Suppressor macrophage treated with lipopolysaccharide for 4 hours (primary cell): Measurements from ENCODE around the gene CELF6.

Experiments used
- DNase-seq: peaks from one replicate; pipeline ENCODE4 v3.0.0-alpha.2; 2020

CELF6 gene

DNA sequence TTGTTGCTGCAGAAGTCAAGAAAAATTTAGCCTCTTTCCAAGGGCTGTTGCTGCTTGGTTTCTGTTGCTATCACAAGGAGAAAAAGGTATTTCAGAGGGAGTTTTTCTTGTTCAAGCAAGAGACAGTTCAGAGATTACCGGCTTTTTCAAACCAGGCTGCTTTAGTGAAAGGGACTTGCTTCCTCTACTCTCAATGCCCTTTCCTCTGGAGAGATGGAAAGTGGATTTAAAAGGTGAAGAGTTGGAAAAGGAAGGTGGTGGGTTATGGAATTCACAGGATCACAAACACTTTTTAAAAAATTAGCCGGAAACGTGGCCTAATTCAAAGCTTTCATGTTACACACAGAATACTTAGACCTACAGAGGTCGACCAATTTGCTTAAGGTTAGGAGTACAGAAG is 48.7 kb downstream of the CELF6 start:
- DNase-seq = no peak

DNA sequence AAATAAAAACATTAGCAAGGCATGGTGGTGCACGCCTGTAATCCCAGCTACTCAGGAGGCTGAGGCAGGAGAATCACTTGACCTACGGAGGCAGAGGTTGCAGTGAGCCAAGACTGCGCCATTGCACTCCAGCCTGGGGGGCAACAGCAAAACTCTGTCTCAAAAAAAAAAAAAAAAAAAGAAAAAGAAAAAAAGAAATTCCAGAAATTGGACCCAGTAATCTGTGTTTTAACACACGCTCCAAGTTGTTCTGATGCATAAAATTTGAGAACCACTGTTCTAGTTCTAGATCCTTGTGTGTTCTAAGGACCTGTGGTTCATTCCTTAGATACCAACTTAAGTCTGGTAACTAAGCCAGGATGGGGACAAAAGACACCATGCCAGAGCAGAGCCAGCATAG is 50.2 kb downstream of the CELF6 start:
- DNase-seq = no peak

DNA sequence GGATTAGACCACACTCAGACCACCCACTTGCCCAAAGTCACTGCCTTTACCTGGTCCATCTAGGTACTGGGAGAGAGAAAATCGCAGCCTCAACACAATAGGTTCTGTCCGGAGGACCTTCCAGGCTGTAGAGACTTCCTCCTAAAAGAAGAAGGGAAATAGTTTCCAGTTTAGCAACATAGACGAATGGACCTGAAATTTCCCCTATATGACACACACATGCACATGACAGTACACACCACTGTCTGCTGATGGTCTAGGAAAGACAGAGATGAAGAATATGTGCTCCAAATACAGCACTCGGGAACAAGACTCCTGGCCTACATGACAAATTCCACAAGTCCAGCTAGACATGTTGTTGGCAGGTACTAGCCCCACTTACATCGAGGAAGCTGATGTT is 54.9 kb downstream of the CELF6 start:
- peak; percentile 47 for DNase-seq

DNA sequence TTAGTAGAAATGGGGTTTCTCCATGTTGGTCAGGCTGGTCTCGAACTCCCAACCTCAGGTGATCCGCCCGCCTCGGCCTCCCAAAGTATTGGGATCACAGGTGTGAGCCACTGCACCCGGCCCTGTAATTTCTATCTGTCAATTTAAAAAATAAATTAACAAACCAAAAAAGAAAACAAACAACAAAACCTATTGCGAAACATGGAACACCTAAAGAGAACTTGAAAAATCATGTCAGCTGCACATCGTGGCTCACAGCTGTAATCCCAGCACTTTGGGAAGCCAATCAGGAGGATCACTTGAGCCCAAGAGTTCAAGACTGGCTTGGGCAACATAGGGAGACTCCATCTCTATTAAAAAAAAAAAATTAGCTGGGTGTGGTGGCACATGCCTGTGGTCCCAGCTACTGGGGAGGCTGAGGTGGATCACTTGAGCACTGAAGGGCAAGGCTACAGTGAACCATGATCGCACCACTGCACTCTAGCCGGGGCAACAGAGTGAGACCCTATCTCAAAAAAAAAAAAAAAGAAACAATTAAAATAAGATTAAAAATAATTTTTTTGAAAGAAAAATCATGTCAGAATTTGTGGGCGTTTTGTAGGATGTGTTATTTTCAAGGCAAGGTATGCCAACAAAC is 67.2 kb downstream of the CELF6 start:
- DNase-seq = no peak

DNA sequence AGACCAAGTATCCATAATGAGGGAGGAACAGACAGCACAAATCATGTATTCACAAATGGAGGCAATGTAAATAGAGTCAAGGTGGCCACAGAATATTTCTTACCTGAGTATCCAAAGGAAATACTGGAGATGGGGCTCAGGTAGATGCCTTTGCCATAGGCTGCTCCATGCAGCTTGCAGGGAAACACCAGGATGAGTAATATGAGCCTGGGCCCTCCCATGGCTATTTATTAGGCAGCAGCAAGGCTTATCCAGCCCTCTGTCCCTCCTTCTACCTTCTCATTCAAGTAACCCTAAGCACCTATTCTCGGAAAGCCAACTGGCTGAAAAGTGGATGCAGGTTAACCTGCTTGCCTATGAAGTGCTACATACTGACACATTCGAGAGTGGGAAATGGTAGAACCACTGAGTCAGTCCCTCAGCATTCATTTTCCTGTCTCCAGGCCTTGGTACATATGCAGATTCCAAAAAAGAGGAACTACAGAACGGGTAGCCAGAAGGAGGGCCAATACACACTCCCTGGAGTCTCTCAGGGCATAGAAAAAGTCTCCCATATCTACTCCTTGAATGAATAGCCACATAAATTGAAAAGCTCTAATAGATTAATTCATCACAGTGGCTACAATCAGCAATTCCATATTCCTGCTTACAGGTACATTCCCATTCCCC is 70.7 kb downstream of the CELF6 start:
- peak; percentile 52 for DNase-seq

DNA sequence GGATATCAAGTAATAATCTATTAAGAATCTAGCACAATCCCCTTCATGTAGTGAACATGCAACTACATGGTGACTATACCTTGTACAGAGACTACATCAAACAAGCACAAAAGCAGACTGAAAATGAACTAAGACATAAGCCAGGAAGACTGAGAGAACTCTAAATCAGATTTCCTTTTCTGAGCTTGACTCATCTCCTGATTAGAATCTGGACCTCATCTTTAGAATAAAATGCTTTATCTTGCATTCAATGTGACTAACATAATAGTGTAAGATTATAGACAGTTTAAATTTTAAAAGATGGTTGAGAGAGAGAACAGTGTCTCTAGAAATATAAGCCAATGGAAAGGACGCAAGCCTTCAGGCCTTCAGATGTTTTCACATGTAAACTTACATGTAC is 71.4 kb downstream of the CELF6 start:
- no peak for DNase-seq

DNA sequence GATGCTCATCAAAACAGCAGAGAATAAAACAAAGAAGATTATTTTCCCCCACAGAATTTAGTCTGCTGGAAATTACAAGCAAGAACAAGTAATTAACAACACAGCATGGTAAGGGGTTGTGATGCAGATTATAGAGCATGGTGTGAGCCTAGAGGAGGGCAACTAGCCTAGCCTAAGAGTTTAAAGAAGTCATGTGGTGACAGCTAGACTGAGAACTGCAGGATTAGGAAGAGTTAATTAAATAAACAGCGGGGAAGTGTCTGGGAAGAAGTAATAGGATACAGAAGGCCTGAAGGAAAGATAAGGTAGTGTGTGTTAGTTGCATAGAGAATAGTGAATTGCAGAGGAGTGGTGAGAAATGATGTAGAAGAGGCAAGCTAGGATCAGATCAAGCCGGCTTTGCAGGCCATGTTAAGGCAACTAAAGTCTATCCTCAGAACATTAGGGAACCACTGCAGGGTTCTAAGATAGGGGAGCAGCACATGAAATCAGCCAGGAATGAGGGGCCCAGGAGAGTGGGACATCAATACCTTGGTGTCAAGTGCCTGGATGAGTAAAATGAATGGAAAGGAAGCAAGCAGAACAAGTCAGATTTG is 77.1 kb downstream of the CELF6 start:
- DNase-seq = no peak

DNA sequence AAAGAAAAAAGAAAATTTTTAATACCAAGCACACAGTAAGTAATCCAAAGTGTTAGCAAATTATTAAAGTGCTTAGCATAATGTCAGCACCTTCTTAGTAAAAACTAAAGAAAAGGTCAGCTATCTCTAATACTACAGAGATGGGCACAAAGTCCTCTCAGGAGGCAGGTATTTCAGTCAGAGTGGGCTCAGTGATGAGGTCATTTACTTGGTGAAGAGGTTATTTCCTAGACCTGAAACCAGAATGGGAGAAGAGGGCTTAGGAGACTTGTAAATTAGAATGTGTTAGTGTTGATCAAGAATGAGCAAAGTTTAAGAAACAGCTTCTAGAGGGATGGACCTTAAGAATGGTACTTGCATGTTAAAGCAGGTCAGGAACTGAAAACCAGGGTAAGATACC is 80.3 kb downstream of the CELF6 start:
- DNase-seq = no peak

DNA sequence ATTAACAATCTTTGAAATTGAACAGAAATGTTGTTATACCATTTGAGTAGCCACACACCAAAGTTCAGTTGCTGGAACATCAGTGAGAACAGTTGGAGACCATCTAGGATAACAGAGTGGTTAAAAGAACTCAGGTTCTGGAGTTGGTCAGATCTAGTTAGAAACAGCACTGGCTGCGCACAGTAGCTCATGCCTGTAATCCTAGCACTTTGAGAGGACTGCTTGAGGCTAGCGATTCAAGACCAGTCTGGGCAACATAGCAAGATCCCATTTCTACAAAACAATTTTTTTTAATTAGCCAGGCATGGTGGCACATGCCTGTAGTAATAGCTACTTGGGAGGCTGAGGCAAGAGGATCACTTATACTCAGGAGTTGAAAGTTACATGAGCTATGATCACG is 81.4 kb downstream of the CELF6 start:
- no peak for DNase-seq

DNA sequence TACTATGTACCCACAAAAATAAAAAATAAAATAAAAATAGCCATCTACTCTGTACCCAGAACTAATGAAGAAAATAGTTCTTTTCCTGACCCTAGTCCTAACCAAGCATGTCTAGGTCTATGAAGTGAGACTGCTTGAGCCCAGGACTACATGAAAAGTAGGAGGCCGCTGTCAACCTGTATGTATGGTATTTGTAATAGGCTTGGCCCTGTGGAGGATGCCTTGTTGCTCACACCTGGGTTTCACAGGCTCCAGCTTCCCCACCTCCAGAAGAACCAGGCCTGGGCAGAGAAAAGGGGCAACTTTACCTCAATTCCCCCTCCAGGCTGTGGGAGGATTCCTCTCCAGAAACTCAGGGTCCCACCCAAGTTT is 82.1 kb downstream of the CELF6 start:
- no peak for DNase-seq

DNA sequence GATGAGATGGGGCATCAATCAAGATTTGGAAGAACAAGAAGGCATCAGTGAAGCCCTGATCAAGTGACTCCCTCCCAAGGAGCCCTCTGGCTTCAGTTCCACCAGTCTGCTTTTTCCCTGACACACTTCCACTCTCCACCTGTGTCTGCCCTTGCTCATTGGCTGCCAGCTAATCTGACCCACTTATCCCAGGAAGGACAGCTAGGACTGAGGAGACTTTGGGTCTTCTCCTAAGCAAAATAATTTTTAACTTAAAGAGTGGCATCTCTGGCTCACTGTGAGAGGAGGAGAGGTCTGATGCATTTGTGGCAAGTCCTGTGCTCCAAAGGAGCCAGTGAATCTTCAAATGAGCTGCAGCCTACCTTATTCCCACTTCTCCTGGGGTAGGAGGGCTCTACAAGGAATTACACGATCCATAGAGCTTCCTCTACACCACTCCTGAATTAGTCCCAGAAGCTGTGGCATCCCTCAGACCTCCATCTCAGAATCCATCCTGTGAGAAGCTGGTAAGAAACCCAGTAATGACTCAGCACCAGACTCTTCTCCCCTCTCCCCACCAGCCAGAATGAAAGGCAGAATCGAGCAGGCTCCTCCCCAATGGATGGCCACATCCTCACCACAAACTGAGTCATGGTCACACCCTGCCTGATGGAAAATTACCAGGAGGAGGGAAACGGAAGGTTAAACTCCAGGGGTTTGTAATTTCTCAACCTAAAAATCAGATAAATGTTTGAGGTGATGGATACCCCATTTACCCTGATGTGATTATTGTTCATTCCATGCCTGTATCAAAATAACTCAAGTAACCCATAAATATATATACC is 82.7 kb downstream of the CELF6 start:
- peak; percentile 95 for DNase-seq

DNA sequence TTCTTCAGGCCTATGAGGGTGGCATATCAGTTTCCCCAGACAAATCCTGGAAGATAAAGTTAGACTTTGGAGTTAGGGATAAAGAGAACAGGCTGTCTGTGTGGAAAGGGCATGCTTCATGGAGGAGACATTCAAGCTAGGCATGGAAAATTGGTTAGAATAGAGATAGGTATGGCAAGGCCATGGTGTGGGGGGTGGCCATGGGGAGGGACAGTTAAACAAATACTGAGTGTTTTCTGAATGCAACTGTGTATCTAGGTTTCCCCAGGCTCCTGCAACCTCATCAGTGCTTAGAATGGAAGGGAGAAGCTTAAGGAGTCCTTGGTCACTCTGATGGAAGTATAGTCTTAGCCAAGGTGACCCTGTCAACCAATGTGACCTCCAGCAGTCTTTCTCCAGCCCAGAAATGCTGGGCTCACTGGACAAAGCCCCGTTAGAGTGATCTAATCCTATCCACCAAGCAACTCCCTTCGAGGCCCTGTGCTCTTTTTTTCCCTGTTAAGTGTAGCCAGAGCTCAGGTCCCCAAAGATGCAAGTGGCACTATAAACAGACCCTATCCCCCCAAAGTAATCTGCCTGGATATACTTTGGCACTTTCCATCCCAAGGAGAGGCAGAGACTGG is 83.5 kb downstream of the CELF6 start:
- DNase-seq = no peak

DNA sequence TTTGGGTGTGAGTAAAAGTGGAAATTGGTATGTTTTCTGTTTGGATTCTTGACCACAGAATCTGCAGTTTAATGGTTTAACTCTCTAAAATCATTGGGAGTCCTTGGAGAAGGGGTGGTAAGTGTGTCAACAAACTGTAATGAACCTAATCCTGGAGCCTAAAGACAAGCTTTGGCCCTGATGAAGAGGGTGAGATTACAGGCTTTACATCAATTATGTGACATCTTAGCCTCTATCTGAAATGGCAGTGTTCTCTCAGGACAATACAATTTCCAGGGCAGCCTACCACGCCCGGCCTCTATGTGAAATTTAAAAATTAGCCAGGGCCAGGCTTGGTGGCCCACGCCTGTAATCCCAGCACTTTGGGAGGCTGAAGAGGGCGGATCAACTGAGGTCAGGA is 84.7 kb downstream of the CELF6 start:
- no peak for DNase-seq
